GM23338 (cell line): ENCODE measurements around the gene FYTTD1. TPM values are rescaled to one million over a fixed set of nuclear protein-coding genes. Genes with fewer than 3 reads are reported as not detected.

Experiments used
- ATAC-seq: fragments of 200-7000 bp; cut with Tn5 transposase; 3 replicates; pipeline ENCODE4 v1.9.1; 2020
- DNase-seq: peaks from one replicate; pipeline ENCODE4 v3.0.0-alpha.2; 2015; ENCODE audit warnings: low spot score
- H2AFZ ChIP-seq: fragments of 200-600 bp; sonication (generic); 2 replicates; pipeline ENCODE4 v1.8.0; 2016; ENCODE audit warnings: antibody characterized with exemption, mild to moderate bottlenecking, moderate library complexity
- H3F3A ChIP-seq: fragments of 200-600 bp; sonication (generic); replicated peaks from 2 replicates; pipeline ENCODE4 v1.8.0; 2017; ENCODE audit warnings: antibody characterized with exemption, mixed run types, low read depth
- H3K27ac ChIP-seq: fragments of 200-600 bp; sonication (generic); 2 replicates; pipeline ENCODE4 v1.6.1; 2016; ENCODE audit warnings: low read depth
- H3K27me3 ChIP-seq: fragments of 200-600 bp; sonication (generic); 2 replicates; pipeline ENCODE4 v1.8.0; 2016; ENCODE audit warnings: mild to moderate bottlenecking, mixed run types, moderate library complexity; ENCODE audit not compliant: insufficient read depth
- H3K36me3 ChIP-seq: fragments of 200-600 bp; sonication (generic); 2 replicates; pipeline ENCODE4 v1.8.0; 2016; ENCODE audit warnings: mild to moderate bottlenecking; ENCODE audit not compliant: insufficient read depth
- H3K4me1 ChIP-seq: fragments of 200-600 bp; sonication (generic); 2 replicates; pipeline ENCODE4 v1.8.0; 2016; ENCODE audit warnings: mild to moderate bottlenecking, moderate library complexity; ENCODE audit not compliant: insufficient read depth
- H3K4me2 ChIP-seq: fragments of 200-600 bp; sonication (generic); 2 replicates; pipeline ENCODE4 v1.7.1; 2017; ENCODE audit warnings: mixed run types
- H3K4me3 ChIP-seq: fragments of 200-600 bp; sonication (generic); 2 replicates; pipeline ENCODE4 v1.6.1; 2016; ENCODE audit warnings: mixed run types
- H3K79me2 ChIP-seq: fragments of 200-600 bp; sonication (generic); replicated peaks from 2 replicates; pipeline ENCODE4 v1.8.0; 2017; ENCODE audit warnings: mild to moderate bottlenecking; ENCODE audit not compliant: insufficient read depth
- H3K9me2 ChIP-seq: fragments of 200-600 bp; sonication (generic); 2 replicates; pipeline ENCODE4 v1.8.0; 2017; ENCODE audit not compliant: insufficient read depth
- H4K20me1 ChIP-seq: fragments of 200-600 bp; sonication (generic); replicated peaks from 2 replicates; pipeline ENCODE4 v1.8.0; 2017; ENCODE audit warnings: mild to moderate bottlenecking; ENCODE audit not compliant: insufficient read depth
- H3K27ac Mint-ChIP-seq: 2 replicates; pipeline ENCODE4 v1.8.0; 2020; ENCODE audit warnings: inconsistent platforms, mild to moderate bottlenecking, moderate library complexity, mixed read lengths
- H3K27me3 Mint-ChIP-seq: 3 replicates; pipeline ENCODE4 v1.8.0; 2022; ENCODE audit warnings: low read depth, mild to moderate bottlenecking, moderate library complexity, mixed read lengths, inconsistent platforms; ENCODE audit not compliant: insufficient read depth, poor library complexity
- H3K36me3 Mint-ChIP-seq: 3 replicates; pipeline ENCODE4 v1.8.0; 2021; ENCODE audit warnings: low read depth, mild to moderate bottlenecking, inconsistent platforms, moderate library complexity, mixed read lengths
- H3K4me1 Mint-ChIP-seq: 3 replicates; pipeline ENCODE4 v1.8.0; 2020; ENCODE audit warnings: mild to moderate bottlenecking, inconsistent platforms, mixed read lengths
- H3K4me3 Mint-ChIP-seq: 3 replicates; pipeline ENCODE4 v1.8.0; 2021; ENCODE audit warnings: moderate library complexity, mild to moderate bottlenecking, inconsistent platforms, mixed read lengths
- H3K9me3 Mint-ChIP-seq: 3 replicates; pipeline ENCODE4 v1.8.0; 2020; ENCODE audit warnings: moderate library complexity, mild to moderate bottlenecking, inconsistent platforms, mixed read lengths
- CREB1 ChIP-seq: fragments of 250-450 bp; sonication (Bioruptor Pico); IDR thresholded peaks from 2 replicates; pipeline ENCODE4 v1.5.0; 2020; ENCODE audit warnings: low read depth, mild to moderate bottlenecking, moderate library complexity
- CTCF ChIP-seq, 2 experiments: fragments of 200-600 bp in 1 of 2; sonication (generic) in 1 of 2; conservative IDR thresholded peaks; 2 replicates each; pipeline versions ENCODE4 v1.5.1 to v1.6.1; 2016 to 2017; ENCODE audit warnings: antibody characterized with exemption in 2 of 2, low read depth in 2 of 2, mild to moderate bottlenecking in 2 of 2, moderate library complexity in 1 of 2
- ETS1 ChIP-seq: IDR thresholded peaks from 2 replicates; pipeline ENCODE4 v1.6.1; 2016; ENCODE audit warnings: antibody characterized with exemption
- EZH2 ChIP-seq: fragments of 200-600 bp; sonication (generic); IDR thresholded peaks from one replicate; pipeline ENCODE4 v1.8.0; 2017; ENCODE audit warnings: antibody characterized with exemption, mild to moderate bottlenecking, low read depth; ENCODE audit not compliant: unreplicated experiment
- EZH2phosphoT487 ChIP-seq: fragments of 200-600 bp; sonication (generic); IDR thresholded peaks from one replicate; pipeline ENCODE4 v1.8.1; 2018; ENCODE audit warnings: antibody characterized with exemption; ENCODE audit not compliant: unreplicated experiment
- JUNB ChIP-seq: IDR thresholded peaks from one replicate; pipeline ENCODE4 v1.6.1; 2016; ENCODE audit warnings: antibody characterized with exemption; ENCODE audit not compliant: unreplicated experiment
- NANOG ChIP-seq: IDR thresholded peaks from 2 replicates; pipeline ENCODE4 v1.6.1; 2016; ENCODE audit warnings: antibody characterized with exemption, borderline replicate concordance
- POLR2AphosphoS5 ChIP-seq: IDR thresholded peaks from 2 replicates; pipeline ENCODE4 v1.6.1; 2016; ENCODE audit warnings: antibody characterized with exemption, low read depth
- REST ChIP-seq: IDR thresholded peaks from one replicate; pipeline ENCODE4 v1.6.1; 2018; ENCODE audit warnings: antibody characterized with exemption; ENCODE audit not compliant: unreplicated experiment
- STAT1 ChIP-seq: IDR thresholded peaks from one replicate; pipeline ENCODE4 v1.6.1; 2016; ENCODE audit warnings: antibody characterized with exemption; ENCODE audit not compliant: unreplicated experiment
- ZNF114 ChIP-seq: fragments of 250-450 bp; sonication (Bioruptor Pico); IDR thresholded peaks from 2 replicates; pipeline ENCODE4 v1.5.0; 2020; ENCODE audit warnings: mild to moderate bottlenecking, moderate library complexity
- ZNF331 ChIP-seq: fragments of 250-450 bp; sonication (Bioruptor Pico); IDR thresholded peaks from 2 replicates; pipeline ENCODE4 v1.5.0; 2020; ENCODE audit warnings: low read depth, mild to moderate bottlenecking, moderate library complexity
- ZNF462 ChIP-seq: fragments of 250-450 bp; sonication (Bioruptor Pico); IDR thresholded peaks from 2 replicates; pipeline ENCODE4 v1.5.0; 2020; ENCODE audit warnings: mild to moderate bottlenecking, moderate library complexity
- polyA plus RNA-seq: library from polyadenylated mRNA; unstranded; fragments of >200 nt; fragmentation: Nextera tagmentation; extraction: Ambion mirVana; gene quantifications from 2 replicates; pipeline ENCODE4 v1.2.1, GENCODE V29; 2016
- total RNA-seq: library from RNA; depleted of rRNA; stranded (reverse); fragments of >200 nt; shearing (Covaris generic); gene quantifications from 2 replicates; pipeline ENCODE4 v1.2.3, GENCODE V29; 2014

The FYTTD1 gene
- total and polyA plus RNA-seq, 2 experiments from 2014 or later = 13.7 to 14.8 TPM

- Mint-ChIP-seq H3K27ac (no peak overlapping the region), H3K9me3 (no peaks in the 10 kb centered on the region), H3K4me3 (no peak overlapping the region), H3K4me1 (peaks cover 8% of the 10 kb centered on the region; the same call in 2 of the 3 replicates), H3K27me3 (no peaks in the 10 kb centered on the region), H3K36me3 (no peaks in the 10 kb centered on the region)
- peaks cover 24% of the 10 kb centered on the region for H4K20me1 ChIP-seq
- no peak overlapping the region for H3K4me3 ChIP-seq
- no peaks in the 10 kb centered on the region for H3K27me3 ChIP-seq
- 0 out of 2 replicates have a peak, but pooled peaks cover 6% of the 10 kb centered on the region for H3K4me1 ChIP-seq
- no peak for TF ChIP-seq CREB1 (CRISPR knock-in tag)
- no peak for TF ChIP-seq ZNF331 (CRISPR knock-in tag)
- TF ChIP-seq STAT1 = no peak
- TF ChIP-seq ZNF462 (CRISPR knock-in tag) = no peak
- no peak for TF ChIP-seq POLR2AphosphoS5
- no peak for TF ChIP-seq EZH2phosphoT487
- TF ChIP-seq CTCF (conservative IDR thresholded peaks at IDR 0.05; ENCODE audit: low read depth in 2 of 2) = no peak
- no peak for TF ChIP-seq ZNF114
- TF ChIP-seq ETS1 = no peak
- TF ChIP-seq JUNB = no peak
- TF ChIP-seq NANOG = no peak
- no peak for TF ChIP-seq REST
- TF ChIP-seq EZH2 = no peak
- no peaks in the 10 kb centered on the region for H3K36me3 ChIP-seq
- H2AFZ ChIP-seq = no peak overlapping the region
- H3K9me2 ChIP-seq = no peaks in the 10 kb centered on the region
- no peak for ATAC-seq
- DNase-seq = no peak
- no peaks in the 10 kb centered on the region for H3F3A ChIP-seq
- H3K79me2 ChIP-seq = peaks cover 100% of the 10 kb centered on the region
- no peak overlapping the region for H3K4me2 ChIP-seq
- no peak overlapping the region for H3K27ac ChIP-seq
Measured at GRCh38 chr3:197798863-197799262, 49.2 kb downstream of the FYTTD1 start.
